Measurements from ENCODE around the gene SPZ1.

SPZ1 gene

GRCh38 chr5:80302636-80303035, 17.2 kb upstream of the SPZ1 start:
- in situ Hi-C loops (cut with HindIII; ENCODE audit: low sequenced_read_pairs) = no loop called here

GRCh38 chr5:80308526-80308925, 11.3 kb upstream of the SPZ1 start:
- no peak for TF ChIP-seq CTCF (IDR thresholded peaks at IDR 0.05; ENCODE audit: low read depth, low read length, missing control alignments)

More at GRCh38 chr5:80302636-80303035, 17.2 kb upstream of the SPZ1 start:
- H3K4me3 ChIP-seq (ENCODE audit: low read depth, low read length) = no peak overlapping the region
- no peak for TF ChIP-seq CTCF (IDR thresholded peaks at IDR 0.05; ENCODE audit: low read depth, low read length, missing control alignments)
- DNase-seq (ENCODE audit: low read depth) = no peak

GRCh38 chr5:80309871-80310665, 9.7 kb upstream of the SPZ1 start:
- TF ChIP-seq CTCF (IDR thresholded peaks at IDR 0.05; ENCODE audit: low read depth, low read length, missing control alignments) = no peak
- in situ Hi-C loops (cut with HindIII; ENCODE audit: low sequenced_read_pairs) = no loop called here

More at GRCh38 chr5:80308526-80308925, 11.3 kb upstream of the SPZ1 start:
- H3K4me3 ChIP-seq (ENCODE audit: low read depth, low read length) = no peak overlapping the region
- in situ Hi-C loops (cut with HindIII; ENCODE audit: low sequenced_read_pairs) = no loop called here
- DNase-seq (ENCODE audit: low read depth) = no peak

GRCh38 chr5:80315244-80315643, 4.6 kb upstream of the SPZ1 start:
- TF ChIP-seq CTCF (IDR thresholded peaks at IDR 0.05; ENCODE audit: low read depth, low read length, missing control alignments) = no peak
- in situ Hi-C loops (cut with HindIII; ENCODE audit: low sequenced_read_pairs) = no loop called here
- no peak for DNase-seq (ENCODE audit: low read depth)

More at GRCh38 chr5:80309871-80310665, 9.7 kb upstream of the SPZ1 start:
- no peak overlapping the region for H3K4me3 ChIP-seq (ENCODE audit: low read depth, low read length)
- no peak for DNase-seq (ENCODE audit: low read depth)

GRCh38 chr5:80318212-80318611, 1.6 kb upstream of the SPZ1 start:
- H3K4me3 ChIP-seq (ENCODE audit: low read depth, low read length) = no peak overlapping the region
- no peak for DNase-seq (ENCODE audit: low read depth)
- no peak for TF ChIP-seq CTCF (IDR thresholded peaks at IDR 0.05; ENCODE audit: low read depth, low read length, missing control alignments)
- in situ Hi-C loops (cut with HindIII; ENCODE audit: low sequenced_read_pairs) = no loop called here

More at GRCh38 chr5:80315244-80315643, 4.6 kb upstream of the SPZ1 start:
- H3K4me3 ChIP-seq (ENCODE audit: low read depth, low read length) = no peak overlapping the region

- H3K4me3 ChIP-seq (ENCODE audit: low read depth, low read length) = no peak overlapping the region
- no peak for DNase-seq (ENCODE audit: low read depth)
- in situ Hi-C loops (cut with HindIII; ENCODE audit: low sequenced_read_pairs) = no loop called here
- TF ChIP-seq CTCF (IDR thresholded peaks at IDR 0.05; ENCODE audit: low read depth, low read length, missing control alignments) = no peak
Observed at GRCh38 chr5:80324912-80325311, 5.1 kb downstream of the SPZ1 start.

All from astrocyte of the cerebellum (primary cell).